SK-N-SH (cell line): ENCODE measurements around the gene TMEM74B. TPM values are rescaled to one million over a fixed set of nuclear protein-coding genes. Genes with fewer than 3 reads are reported as not detected.

Source experiments
- CTCF ChIA-PET: fragments of 300-600, 350-600 bp; formaldehyde crosslinking; extraction: SDS; loops from one replicate; lab custom pipeline; 2021; lab: Yijun Ruan, JAX
- POLR2A ChIA-PET: fragments of 350-600 bp; sonication (Branson Sonifier 250); formaldehyde crosslinking; extraction: SDS; loops from one replicate; lab custom pipeline; 2020; ENCODE audit warnings: antibody characterized with exemption, inconsistent platforms; lab: Yijun Ruan, JAX
- DNase-seq: peaks from one replicate; pipeline ENCODE4 v3.0.0; 2012
- H2AFZ ChIP-seq: fragments of 200-600 bp; sonication (generic); 2 replicates; pipeline ENCODE4 v1.8.1; 2016; ENCODE audit warnings: antibody characterized with exemption, mild to moderate bottlenecking, low read depth
- H3F3A ChIP-seq: fragments of 200-600 bp; sonication (generic); replicated peaks from 2 replicates; pipeline ENCODE3; 2016; ENCODE audit warnings: antibody characterized with exemption, mild to moderate bottlenecking; ENCODE audit not compliant: insufficient read depth
- H3K27ac ChIP-seq, 2 experiments: fragments of 200-500 bp in 1 of 2; fragments of 200-600 bp in 1 of 2; sonication (Bioruptor generic) in 1 of 2; sonication (generic), shearing (Covaris generic) in 1 of 2; 2 replicates each; pipeline versions ENCODE4 v1.5.1 to v1.6.1; 2014 to 2016; ENCODE audit warnings: low read depth in 2 of 2, inconsistent platforms in 1 of 2, low read length in 1 of 2, mild to moderate bottlenecking in 1 of 2, mixed read lengths in 1 of 2
- H3K27me3 ChIP-seq: fragments of 200-600 bp; sonication (generic), shearing (Covaris generic); 2 replicates; pipeline ENCODE4 v1.6.1; 2016; ENCODE audit warnings: mixed run types; ENCODE audit not compliant: insufficient read depth
- H3K36me3 ChIP-seq, 2 experiments: fragments of 200-500 bp in 1 of 2; fragments of 200-600 bp in 1 of 2; sonication (Bioruptor generic) in 1 of 2; sonication (generic) in 1 of 2; replicated peaks in 1 of 2; 2 replicates each; pipeline versions ENCODE3 to v1.5.1; 2014 to 2016; ENCODE audit warnings: low read length in 1 of 2, mild to moderate bottlenecking in 1 of 2; ENCODE audit not compliant: insufficient read depth in 2 of 2, control insufficient read depth in 1 of 2
- H3K4me1 ChIP-seq, 2 experiments: fragments of 200-500 bp in 1 of 2; fragments of 200-600 bp in 1 of 2; sonication (Bioruptor generic) in 1 of 2; sonication (generic), shearing (Covaris generic) in 1 of 2; 2 replicates each; pipeline versions ENCODE4 v1.5.1 to v1.6.1; 2014 to 2016; ENCODE audit warnings: low read depth in 1 of 2, low read length in 1 of 2, mixed run types in 1 of 2; ENCODE audit not compliant: insufficient read depth in 2 of 2, control insufficient read depth in 1 of 2
- H3K4me2 ChIP-seq: fragments of 200-600 bp; sonication (generic), shearing (Covaris generic); 2 replicates; pipeline ENCODE4 v1.6.1; 2017; ENCODE audit warnings: mixed run types
- H3K4me3 ChIP-seq, 2 experiments: fragments of 200-500 bp in 1 of 2; fragments of 200-600 bp in 1 of 2; sonication (Bioruptor generic) in 1 of 2; sonication (generic), shearing (Covaris generic) in 1 of 2; 2 replicates each; pipeline versions ENCODE4 v1.5.1 to v1.8.1; 2014 to 2016; ENCODE audit warnings: low read depth in 2 of 2, inconsistent platforms in 1 of 2, low read length in 1 of 2, mild to moderate bottlenecking in 1 of 2, mixed read lengths in 1 of 2, moderate library complexity in 1 of 2
- H3K79me2 ChIP-seq: fragments of 200-600 bp; sonication (generic); 2 replicates; pipeline ENCODE4 v1.8.1; 2017; ENCODE audit warnings: mild to moderate bottlenecking; ENCODE audit not compliant: insufficient read depth
- H3K9ac ChIP-seq: fragments of 200-600 bp; sonication (generic); 2 replicates; pipeline ENCODE4 v1.6.1; 2017; ENCODE audit warnings: mixed run types
- H3K9me2 ChIP-seq: fragments of 200-600 bp; sonication (generic); 2 replicates; pipeline ENCODE4 v1.6.1; 2017; ENCODE audit warnings: mixed run types
- H3K9me3 ChIP-seq: fragments of 200-600 bp; sonication (generic); 2 replicates; pipeline ENCODE4 v1.6.1; 2017; ENCODE audit warnings: mixed run types, mild to moderate bottlenecking, moderate library complexity
- H4K20me1 ChIP-seq: fragments of 200-600 bp; sonication (generic); 2 replicates; pipeline ENCODE4 v1.6.1; 2017; ENCODE audit warnings: mild to moderate bottlenecking, mixed run types; ENCODE audit not compliant: insufficient read depth
- ELF1 ChIP-seq: IDR thresholded peaks from 2 replicates; pipeline ENCODE4 v1.4.0; 2012
- EP300 ChIP-seq, 2 experiments: IDR thresholded peaks; 2 replicates each; pipeline versions ENCODE4 v1.4.0 to v1.6.1; 2012; ENCODE audit warnings: borderline replicate concordance in 1 of 2, low read depth in 1 of 2, low read length in 1 of 2
- EZH2phosphoT487 ChIP-seq: fragments of 200-600 bp; sonication (generic); IDR thresholded peaks from 2 replicates; pipeline ENCODE4 v1.6.1; 2017; ENCODE audit warnings: low read depth, mixed run types, mild to moderate bottlenecking, antibody characterized with exemption, moderate library complexity, borderline replicate concordance
- GATA2 ChIP-seq: sonication (generic); formaldehyde crosslinking; IDR thresholded peaks from 2 replicates; pipeline ENCODE4 v1.5.0; 2020; ENCODE audit warnings: mild to moderate bottlenecking, missing genetic modification reagents
- MAX ChIP-seq: IDR thresholded peaks from 2 replicates; pipeline ENCODE4 v1.4.0; 2012; ENCODE audit warnings: low read depth
- MEF2A ChIP-seq: IDR thresholded peaks from 2 replicates; pipeline ENCODE4 v1.4.0; 2012; ENCODE audit warnings: low read depth, borderline replicate concordance
- POLR2AphosphoS5 ChIP-seq: IDR thresholded peaks from 2 replicates; pipeline ENCODE4 v1.6.1; 2012; ENCODE audit warnings: low read depth, low read length
- RXRA ChIP-seq: IDR thresholded peaks from 2 replicates; pipeline ENCODE4 v1.4.0; 2012; ENCODE audit warnings: low read depth, mild to moderate bottlenecking, borderline replicate concordance
- SMC3 ChIP-seq: IDR thresholded peaks from 2 replicates; pipeline ENCODE4 v1.6.1; 2012; ENCODE audit warnings: low read depth, low read length, improper control_type of control experiment
- TAF1 ChIP-seq: IDR thresholded peaks from 2 replicates; pipeline ENCODE4 v1.6.1; 2012; ENCODE audit warnings: low read depth, mild to moderate bottlenecking, low read length, moderate library complexity, borderline replicate concordance
- TEAD4 ChIP-seq: IDR thresholded peaks from 2 replicates; pipeline ENCODE4 v1.4.0; 2012; ENCODE audit warnings: mild to moderate bottlenecking, borderline replicate concordance; ENCODE audit not compliant: insufficient read depth
- WGBS: methylation state at CpG from one replicate; pipeline ENCODE4 v1.1.6; 2017; ENCODE audit warnings: low lambda C conversion rate; 5-methylcytosine and 5-hydroxymethylcytosine counted together
- polyA plus RNA-seq, 3 experiments: library from polyadenylated mRNA; depleted of rRNA; stranded (reverse); fragments of >200 nt; gene quantifications; 2 replicates each; pipeline ENCODE4 v1.2.3, GENCODE V29; 2012
- TF ChIP-seq, protein P1 (sequence below): IDR thresholded peaks from 2 replicates; pipeline ENCODE4 v1.4.0; 2012; ENCODE audit warnings: low read depth, borderline replicate concordance
- TF ChIP-seq, protein P2 (sequence below): IDR thresholded peaks from 2 replicates; pipeline ENCODE4 v1.6.1; 2012; ENCODE audit warnings: mild to moderate bottlenecking, low read depth, low read length, moderate library complexity

The TMEM74B gene
- polyA plus RNA-seq, 1 of the 3 experiments (the other 2 are of a cell fraction): 1.8 TPM

DNA sequence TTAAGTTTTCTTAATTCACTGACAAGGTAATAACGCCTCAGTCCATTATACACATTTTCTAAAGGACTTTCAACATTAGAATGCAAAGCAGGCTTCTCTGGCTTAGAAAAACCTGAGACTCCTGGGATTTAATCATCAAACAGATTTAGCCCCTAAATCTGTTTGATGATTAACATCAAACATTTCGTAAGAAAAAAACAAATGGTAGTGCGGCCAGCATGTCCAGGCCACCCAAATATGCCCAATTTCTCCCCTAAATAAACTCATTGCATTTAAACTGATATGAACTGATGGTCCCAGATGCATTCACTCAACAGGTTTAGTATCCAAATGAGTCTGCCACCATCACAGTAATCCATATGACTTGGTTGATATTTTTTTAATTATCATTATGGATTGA is 6.2 kb downstream of the TMEM74B start:
- TF ChIP-seq, protein P1, sequence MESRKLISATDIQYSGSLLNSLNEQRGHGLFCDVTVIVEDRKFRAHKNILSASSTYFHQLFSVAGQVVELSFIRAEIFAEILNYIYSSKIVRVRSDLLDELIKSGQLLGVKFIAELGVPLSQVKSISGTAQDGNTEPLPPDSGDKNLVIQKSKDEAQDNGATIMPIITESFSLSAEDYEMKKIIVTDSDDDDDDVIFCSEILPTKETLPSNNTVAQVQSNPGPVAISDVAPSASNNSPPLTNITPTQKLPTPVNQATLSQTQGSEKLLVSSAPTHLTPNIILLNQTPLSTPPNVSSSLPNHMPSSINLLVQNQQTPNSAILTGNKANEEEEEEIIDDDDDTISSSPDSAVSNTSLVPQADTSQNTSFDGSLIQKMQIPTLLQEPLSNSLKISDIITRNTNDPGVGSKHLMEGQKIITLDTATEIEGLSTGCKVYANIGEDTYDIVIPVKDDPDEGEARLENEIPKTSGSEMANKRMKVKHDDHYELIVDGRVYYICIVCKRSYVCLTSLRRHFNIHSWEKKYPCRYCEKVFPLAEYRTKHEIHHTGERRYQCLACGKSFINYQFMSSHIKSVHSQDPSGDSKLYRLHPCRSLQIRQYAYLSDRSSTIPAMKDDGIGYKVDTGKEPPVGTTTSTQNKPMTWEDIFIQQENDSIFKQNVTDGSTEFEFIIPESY: no peak
- TF ChIP-seq MAX: no peak
- TF ChIP-seq RXRA: no peak
- TF ChIP-seq EP300 (IDR thresholded peaks at IDR 0.05; ENCODE audit: borderline replicate concordance in 1 of 2, low read depth in 1 of 2, low read length in 1 of 2): no peak
- no peak for TF ChIP-seq SMC3
- TF ChIP-seq TAF1: no peak
- TF ChIP-seq POLR2AphosphoS5: no peak
- TF ChIP-seq GATA2 (CRISPR knock-in tag): no peak
- TF ChIP-seq, protein P2, sequence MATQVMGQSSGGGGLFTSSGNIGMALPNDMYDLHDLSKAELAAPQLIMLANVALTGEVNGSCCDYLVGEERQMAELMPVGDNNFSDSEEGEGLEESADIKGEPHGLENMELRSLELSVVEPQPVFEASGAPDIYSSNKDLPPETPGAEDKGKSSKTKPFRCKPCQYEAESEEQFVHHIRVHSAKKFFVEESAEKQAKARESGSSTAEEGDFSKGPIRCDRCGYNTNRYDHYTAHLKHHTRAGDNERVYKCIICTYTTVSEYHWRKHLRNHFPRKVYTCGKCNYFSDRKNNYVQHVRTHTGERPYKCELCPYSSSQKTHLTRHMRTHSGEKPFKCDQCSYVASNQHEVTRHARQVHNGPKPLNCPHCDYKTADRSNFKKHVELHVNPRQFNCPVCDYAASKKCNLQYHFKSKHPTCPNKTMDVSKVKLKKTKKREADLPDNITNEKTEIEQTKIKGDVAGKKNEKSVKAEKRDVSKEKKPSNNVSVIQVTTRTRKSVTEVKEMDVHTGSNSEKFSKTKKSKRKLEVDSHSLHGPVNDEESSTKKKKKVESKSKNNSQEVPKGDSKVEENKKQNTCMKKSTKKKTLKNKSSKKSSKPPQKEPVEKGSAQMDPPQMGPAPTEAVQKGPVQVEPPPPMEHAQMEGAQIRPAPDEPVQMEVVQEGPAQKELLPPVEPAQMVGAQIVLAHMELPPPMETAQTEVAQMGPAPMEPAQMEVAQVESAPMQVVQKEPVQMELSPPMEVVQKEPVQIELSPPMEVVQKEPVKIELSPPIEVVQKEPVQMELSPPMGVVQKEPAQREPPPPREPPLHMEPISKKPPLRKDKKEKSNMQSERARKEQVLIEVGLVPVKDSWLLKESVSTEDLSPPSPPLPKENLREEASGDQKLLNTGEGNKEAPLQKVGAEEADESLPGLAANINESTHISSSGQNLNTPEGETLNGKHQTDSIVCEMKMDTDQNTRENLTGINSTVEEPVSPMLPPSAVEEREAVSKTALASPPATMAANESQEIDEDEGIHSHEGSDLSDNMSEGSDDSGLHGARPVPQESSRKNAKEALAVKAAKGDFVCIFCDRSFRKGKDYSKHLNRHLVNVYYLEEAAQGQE: no peak
- no peak for TF ChIP-seq EZH2phosphoT487
- TF ChIP-seq MEF2A: no peak
- TF ChIP-seq ELF1: no peak
- no peak for TF ChIP-seq TEAD4
- no peaks in the 10 kb centered on the region for H3K9me2 ChIP-seq
- no peaks in the 10 kb centered on the region for H3F3A ChIP-seq

More for the DNA sequence above, 6.2 kb downstream of the TMEM74B start:
- Histone ChIP-seq H3K79me2 (no peaks in the 10 kb centered on the region), H3K4me2 (no peak overlapping the region), H2AFZ (no peak overlapping the region), H3K9ac (no peak overlapping the region), H3K36me3 (peaks cover 0 to 11% of the 10 kb centered on the region in 2 experiments), H3K27ac (no peak overlapping the region), H3K9me3 (no peaks in the 10 kb centered on the region), H4K20me1 (no peaks in the 10 kb centered on the region), H3K27me3 (no peaks in the 10 kb centered on the region), H3K4me3 (no peak overlapping the region), H3K4me1 (no peaks in the 10 kb centered on the region; a peak in 1 of 4 replicates)
- DNase-seq: no peak
- ChIA-PET POLR2A (no interaction called here), CTCF (interaction anchor here (1.7 to 3.8 kb wide), 2 partner anchors 34 to 70 kb away, joined by 6 to 13 read pairs; no protein-coding TSS in a partner anchor)
- WGBS: 92% methylated on average over 3 of the region's 3 CpGs
